ENCODE measurements around the gene TNS1. TPM values are rescaled to one million over a fixed set of nuclear protein-coding genes. Genes with fewer than 3 reads are reported as not detected.

Gene TNS1
- total and polyA plus RNA-seq, 8 donors = 139 to 327 (median 159) TPM

DNA sequence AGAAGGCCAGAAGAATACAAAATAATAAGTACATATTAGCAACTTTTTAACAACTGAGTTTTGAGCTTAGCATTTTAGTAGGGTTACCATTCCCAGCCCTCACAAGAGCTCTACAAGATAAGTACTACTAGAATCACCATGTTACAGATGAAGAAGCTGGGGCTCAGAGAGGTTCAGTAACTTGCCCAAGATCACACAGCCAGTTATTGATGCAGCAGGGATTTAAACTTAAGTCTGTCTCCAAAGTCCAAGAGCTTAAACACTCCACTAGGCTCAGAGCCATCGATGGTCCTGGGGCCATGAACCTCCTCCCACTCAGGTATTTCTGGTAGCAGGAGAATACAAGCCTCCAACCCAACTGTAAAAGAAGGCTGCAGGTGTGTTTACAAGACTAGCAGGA is 30.8 kb downstream of the TNS1 start:
- no peak for DNase-seq
- Histone ChIP-seq H3K27ac (no peak overlapping the region), H3K9me3 (no peaks in the 10 kb centered on the region), H3K36me3 (no peaks in the 10 kb centered on the region), H3K4me1 (peaks cover 0 to 4% of the 10 kb centered on the region in 2 donors), H3K4me3 (no peak overlapping the region), H3K27me3 (no peaks in the 10 kb centered on the region)
- intact Hi-C loops (cut with DNase I) = no loop called here
- ATAC-seq = no peak
- TF ChIP-seq, protein P1, sequence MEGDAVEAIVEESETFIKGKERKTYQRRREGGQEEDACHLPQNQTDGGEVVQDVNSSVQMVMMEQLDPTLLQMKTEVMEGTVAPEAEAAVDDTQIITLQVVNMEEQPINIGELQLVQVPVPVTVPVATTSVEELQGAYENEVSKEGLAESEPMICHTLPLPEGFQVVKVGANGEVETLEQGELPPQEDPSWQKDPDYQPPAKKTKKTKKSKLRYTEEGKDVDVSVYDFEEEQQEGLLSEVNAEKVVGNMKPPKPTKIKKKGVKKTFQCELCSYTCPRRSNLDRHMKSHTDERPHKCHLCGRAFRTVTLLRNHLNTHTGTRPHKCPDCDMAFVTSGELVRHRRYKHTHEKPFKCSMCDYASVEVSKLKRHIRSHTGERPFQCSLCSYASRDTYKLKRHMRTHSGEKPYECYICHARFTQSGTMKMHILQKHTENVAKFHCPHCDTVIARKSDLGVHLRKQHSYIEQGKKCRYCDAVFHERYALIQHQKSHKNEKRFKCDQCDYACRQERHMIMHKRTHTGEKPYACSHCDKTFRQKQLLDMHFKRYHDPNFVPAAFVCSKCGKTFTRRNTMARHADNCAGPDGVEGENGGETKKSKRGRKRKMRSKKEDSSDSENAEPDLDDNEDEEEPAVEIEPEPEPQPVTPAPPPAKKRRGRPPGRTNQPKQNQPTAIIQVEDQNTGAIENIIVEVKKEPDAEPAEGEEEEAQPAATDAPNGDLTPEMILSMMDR (IDR thresholded peaks at IDR 0.05) = no peak

DNA sequence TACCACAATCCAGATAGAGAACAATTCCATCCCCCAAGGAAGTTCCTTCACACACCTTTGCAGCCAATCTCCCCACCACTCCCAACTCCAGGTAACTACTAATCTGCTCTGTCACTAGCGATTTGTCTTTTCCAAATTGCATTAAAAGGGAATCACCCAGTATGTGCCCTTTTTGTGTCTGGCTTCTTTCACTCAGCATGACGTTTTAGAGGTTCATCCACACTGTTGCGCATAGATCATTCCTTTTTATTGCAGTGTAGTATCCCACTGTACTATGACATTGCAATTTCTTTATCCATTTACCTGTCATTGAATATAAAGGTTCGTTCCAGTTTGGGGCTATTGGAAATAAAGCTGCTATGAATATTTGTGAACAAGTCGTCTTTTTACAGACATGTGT is 31.6 kb downstream of the TNS1 start:
- H3K36me3 ChIP-seq = no peaks in the 10 kb centered on the region
- no peak overlapping the region for H3K4me3 ChIP-seq
- no peaks in the 10 kb centered on the region for H3K27me3 ChIP-seq
- TF ChIP-seq, protein P1 (IDR thresholded peaks at IDR 0.05) = no peak
- H3K27ac ChIP-seq = no peak overlapping the region
- peaks cover 4 to 6% of the 10 kb centered on the region in 2 donors for H3K4me1 ChIP-seq
- DNase-seq = no peak
- intact Hi-C loops (cut with DNase I) = no loop called here
- ATAC-seq = no peak
- no peaks in the 10 kb centered on the region for H3K9me3 ChIP-seq

DNA sequence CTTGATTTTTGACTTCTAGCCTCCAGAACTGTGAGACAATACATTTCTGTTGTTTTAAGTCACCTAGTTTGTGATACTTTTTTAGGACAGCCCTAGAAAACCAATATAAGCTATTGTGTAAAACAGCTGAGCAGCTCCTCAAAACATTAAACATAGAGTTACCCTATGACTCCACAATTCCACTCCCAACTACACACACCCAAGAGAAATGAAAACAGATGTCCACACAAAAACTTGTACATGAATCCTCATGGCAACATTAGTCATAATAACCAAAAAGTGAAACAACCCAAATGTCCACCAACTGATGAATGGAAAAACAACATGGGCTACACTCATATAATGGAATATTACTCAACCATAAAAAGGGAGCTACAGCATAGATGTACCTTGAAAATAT is 32.6 kb downstream of the TNS1 start:
- Histone ChIP-seq H3K27ac (no peak overlapping the region), H3K4me1 (peaks cover 10 to 14% of the 10 kb centered on the region in 2 donors), H3K27me3 (no peaks in the 10 kb centered on the region), H3K9me3 (no peaks in the 10 kb centered on the region), H3K36me3 (no peaks in the 10 kb centered on the region), H3K4me3 (no peak overlapping the region)
- DNase-seq = no peak
- TF ChIP-seq, protein P1 (IDR thresholded peaks at IDR 0.05) = no peak
- intact Hi-C loops (cut with DNase I) = no loop called here
- ATAC-seq = no peak

DNA sequence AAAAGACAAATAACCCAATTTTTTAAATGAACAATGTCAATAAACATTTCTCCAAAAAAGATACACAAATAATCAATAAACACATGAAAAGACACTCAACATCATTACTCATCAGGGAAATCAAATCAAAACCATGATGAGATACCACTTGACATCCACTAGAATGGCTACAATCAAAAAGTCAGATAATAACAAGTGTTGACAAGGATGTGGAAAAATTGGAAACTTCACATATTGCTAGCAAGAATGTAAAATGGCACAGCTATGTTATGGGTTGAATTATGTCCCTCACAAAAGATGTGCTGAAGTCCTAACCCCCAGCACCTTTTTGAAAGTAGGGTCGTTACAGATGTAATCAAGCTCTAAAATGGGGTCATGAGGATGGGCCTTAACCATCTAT is 33.2 kb downstream of the TNS1 start:
- TF ChIP-seq, protein P1 (IDR thresholded peaks at IDR 0.05) = no peak
- intact Hi-C loops (cut with DNase I) = no loop called here
- H3K4me1 ChIP-seq = peaks cover 13 to 20% of the 10 kb centered on the region in 2 donors
- no peak overlapping the region for H3K4me3 ChIP-seq
- H3K36me3 ChIP-seq = no peaks in the 10 kb centered on the region
- H3K9me3 ChIP-seq = no peaks in the 10 kb centered on the region
- ATAC-seq (no peak), DNase-seq (no peak)
- H3K27me3 ChIP-seq = no peaks in the 10 kb centered on the region
- no peak overlapping the region for H3K27ac ChIP-seq

DNA sequence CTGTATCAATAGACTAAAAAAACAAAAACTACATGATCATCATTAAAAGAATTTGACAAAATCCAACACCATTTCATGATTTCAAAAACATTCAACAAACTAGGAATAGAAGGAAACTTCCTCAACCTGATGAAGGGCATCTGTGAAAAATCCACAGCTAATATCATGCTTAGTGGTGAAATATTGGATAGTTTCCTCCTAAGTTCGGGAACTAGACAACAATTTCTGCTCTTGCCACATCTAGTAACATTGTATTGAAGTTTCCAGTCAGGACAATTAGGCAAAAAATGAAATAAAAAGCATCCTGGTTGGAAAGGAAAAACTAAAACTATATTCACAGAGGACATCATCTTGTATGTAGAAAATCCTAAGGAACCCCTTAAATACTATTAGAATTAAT is 34.8 kb downstream of the TNS1 start:
- H3K36me3 ChIP-seq = no peaks in the 10 kb centered on the region
- ATAC-seq (no peak), DNase-seq (no peak)
- H3K4me1 ChIP-seq = peaks cover 13 to 29% of the 10 kb centered on the region in 2 donors
- no peaks in the 10 kb centered on the region for H3K27me3 ChIP-seq
- no peak overlapping the region for H3K27ac ChIP-seq
- no peak overlapping the region for H3K4me3 ChIP-seq
- TF ChIP-seq, protein P1 (IDR thresholded peaks at IDR 0.05) = no peak
- no peaks in the 10 kb centered on the region for H3K9me3 ChIP-seq
- intact Hi-C loops (cut with DNase I) = no loop called here
